Measurements from ENCODE around the gene RCN1. TPM values are rescaled to one million over a fixed set of nuclear protein-coding genes. Genes with fewer than 3 reads are reported as not detected.

Gene RCN1
- total and polyA plus RNA-seq, 2 donors (not counting 3 experiments of a cell fraction or from before 2014, with no cell fraction given): 174 to 285 TPM

DNA sequence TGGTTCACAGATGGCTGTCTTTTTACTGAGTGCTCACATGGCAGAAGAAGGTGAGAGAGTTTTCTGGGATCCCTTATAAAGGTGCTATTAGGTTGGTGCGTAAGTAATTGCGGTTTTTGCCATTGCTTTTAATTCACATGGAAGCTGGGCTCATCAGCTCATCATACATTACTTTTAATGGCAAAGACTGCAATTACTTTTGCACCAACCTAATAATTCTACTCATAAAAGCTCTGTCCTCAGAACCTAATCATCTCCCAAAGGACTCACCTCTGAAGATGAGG, 23.0 kb downstream of the RCN1 start:
- Histone ChIP-seq H3K9me3 (replicated peaks; ENCODE audit: control insufficient read depth, insufficient read depth, low read length) (no peaks in the 10 kb centered on the region), H2AFZ (ENCODE audit: low read depth, low read length) (no peak overlapping the region)
- CTCF ChIA-PET: interaction anchor here (0.6 to 1.8 kb wide), 2 partner anchors 10 to 62 kb away, joined by 3 to 4 read pairs; no protein-coding TSS in a partner anchor

GRCh38 chr11:32115446-32115845, 24.6 kb downstream of the RCN1 start:
- intact Hi-C loops (cut with micrococcal nuclease): no loop called here
- H3K27ac ChIP-seq (ENCODE audit: insufficient read depth, low read depth, low read length): no peak overlapping the region
- CTCF ChIA-PET: interaction anchor here (0.9 to 1.4 kb wide), 3 partner anchors 38 to 64 kb away, joined by 3 to 4 read pairs (median 4); no protein-coding TSS in a partner anchor
- no peaks in the 10 kb centered on the region for H3K79me2 ChIP-seq (ENCODE audit: control insufficient read depth, insufficient read depth, low read length)
- H2AFZ ChIP-seq (ENCODE audit: low read depth, low read length): no peak overlapping the region
- DNase-seq (ENCODE audit: low read depth, low spot score) (no peak), FAIRE-seq (no peak)
- POLR2A ChIA-PET: no interaction called here
- no peak for TF ChIP-seq FOS (IDR thresholded peaks at IDR 0.05; ENCODE audit: borderline replicate concordance, insufficient read depth, low read length)
- dilution Hi-C loops (cut with MboI; ENCODE audit: extremely low pct_ligation_motif_present, low sequenced_read_pairs): no loop called here
- no peak overlapping the region for H3K4me3 ChIP-seq (replicated peaks in 1 of 3; ENCODE audit: insufficient read depth in 1 of 3, low read depth in 1 of 3, low read length in 3 of 3)
- no peaks in the 10 kb centered on the region for H3K36me3 ChIP-seq (ENCODE audit: control insufficient read depth in 2 of 2, extremely low read depth in 1 of 2, insufficient read depth in 2 of 2, low read length in 2 of 2)
- BruUV-seq (replicated peaks): no TSS peak
- H3K9me1 ChIP-seq (replicated peaks; ENCODE audit: control insufficient read depth, extremely low read depth, insufficient read depth, low read length): no peaks in the 10 kb centered on the region
- no peak overlapping the region for H3K9ac ChIP-seq (replicated peaks; ENCODE audit: extremely low read depth, insufficient read depth, low read length)
- H3K9me3 ChIP-seq (replicated peaks; ENCODE audit: control insufficient read depth, insufficient read depth, low read length): no peaks in the 10 kb centered on the region
- no peaks in the 10 kb centered on the region for H4K20me1 ChIP-seq (replicated peaks; ENCODE audit: control insufficient read depth, extremely low read depth, insufficient read depth, low read length)
- no peaks in the 10 kb centered on the region for H3K4me1 ChIP-seq (ENCODE audit: control insufficient read depth, extremely low read depth, insufficient read depth, low read length)
- no peak overlapping the region for H3K4me2 ChIP-seq (ENCODE audit: insufficient read depth, low read length)
- H3K27me3 ChIP-seq (ENCODE audit: control insufficient read depth in 2 of 2, insufficient read depth in 2 of 2, low read length in 2 of 2): peaks cover 8 to 9% of the 10 kb centered on the region in 2 experiments

More for the DNA sequence above, 23.0 kb downstream of the RCN1 start:
- POLR2A ChIA-PET: no interaction called here
- DNase-seq (ENCODE audit: low read depth, low spot score): no peak
- no TSS peak for BruUV-seq (replicated peaks)
- TF ChIP-seq POLR2AphosphoS5 (IDR thresholded peaks at IDR 0.05; ENCODE audit: insufficient read depth, low read depth, low read length) (no peak), EZH2 (IDR thresholded peaks at IDR 0.05; ENCODE audit: borderline replicate concordance, low read depth, low read length, severe bottlenecking) (no peak)
- Histone ChIP-seq H3K27me3 (ENCODE audit: control insufficient read depth in 2 of 2, insufficient read depth in 2 of 2, low read length in 2 of 2) (peaks cover 8 to 9% of the 10 kb centered on the region in 2 experiments), H3K9me1 (replicated peaks; ENCODE audit: control insufficient read depth, extremely low read depth, insufficient read depth, low read length) (no peaks in the 10 kb centered on the region), H3K4me1 (ENCODE audit: control insufficient read depth, extremely low read depth, insufficient read depth, low read length) (no peaks in the 10 kb centered on the region), H3K9ac (replicated peaks; ENCODE audit: extremely low read depth, insufficient read depth, low read length) (no peak overlapping the region), H3K4me3 (replicated peaks in 1 of 3; ENCODE audit: insufficient read depth in 1 of 3, low read depth in 1 of 3, low read length in 3 of 3) (no peak overlapping the region), H3K4me2 (ENCODE audit: insufficient read depth, low read length) (no peak overlapping the region), H3K36me3 (ENCODE audit: control insufficient read depth in 2 of 2, extremely low read depth in 1 of 2, insufficient read depth in 2 of 2, low read length in 2 of 2) (no peaks in the 10 kb centered on the region), H3K27ac (ENCODE audit: insufficient read depth, low read depth, low read length) (no peak overlapping the region), H4K20me1 (replicated peaks; ENCODE audit: control insufficient read depth, extremely low read depth, insufficient read depth, low read length) (no peaks in the 10 kb centered on the region), H3K79me2 (ENCODE audit: control insufficient read depth, insufficient read depth, low read length) (no peaks in the 10 kb centered on the region)
- intact Hi-C loops (cut with micrococcal nuclease) (no loop called here), dilution Hi-C loops (cut with MboI; ENCODE audit: extremely low pct_ligation_motif_present, low sequenced_read_pairs) (no loop called here)
- FAIRE-seq: no peak
